ENCODE results near the gene MAG. TPM values are rescaled to one million over a fixed set of nuclear protein-coding genes. Genes with fewer than 3 reads are reported as not detected.

The MAG gene
- total and polyA plus RNA-seq, 3 donors from 2014 or later: 5.4 to 18.4 (median 10.8) TPM

- 85 to 86% methylated on average over 16 of the region's 16 CpGs for WGBS, 2 donors
- no peak for DNase-seq
- no peak overlapping the region for H3K27ac ChIP-seq
- H3K36me3 ChIP-seq (ENCODE audit: low read depth, missing control alignments): no peaks in the 10 kb centered on the region
- no peak for TF ChIP-seq POLR2A (IDR thresholded peaks at IDR 0.05)
- TF ChIP-seq, protein P1, sequence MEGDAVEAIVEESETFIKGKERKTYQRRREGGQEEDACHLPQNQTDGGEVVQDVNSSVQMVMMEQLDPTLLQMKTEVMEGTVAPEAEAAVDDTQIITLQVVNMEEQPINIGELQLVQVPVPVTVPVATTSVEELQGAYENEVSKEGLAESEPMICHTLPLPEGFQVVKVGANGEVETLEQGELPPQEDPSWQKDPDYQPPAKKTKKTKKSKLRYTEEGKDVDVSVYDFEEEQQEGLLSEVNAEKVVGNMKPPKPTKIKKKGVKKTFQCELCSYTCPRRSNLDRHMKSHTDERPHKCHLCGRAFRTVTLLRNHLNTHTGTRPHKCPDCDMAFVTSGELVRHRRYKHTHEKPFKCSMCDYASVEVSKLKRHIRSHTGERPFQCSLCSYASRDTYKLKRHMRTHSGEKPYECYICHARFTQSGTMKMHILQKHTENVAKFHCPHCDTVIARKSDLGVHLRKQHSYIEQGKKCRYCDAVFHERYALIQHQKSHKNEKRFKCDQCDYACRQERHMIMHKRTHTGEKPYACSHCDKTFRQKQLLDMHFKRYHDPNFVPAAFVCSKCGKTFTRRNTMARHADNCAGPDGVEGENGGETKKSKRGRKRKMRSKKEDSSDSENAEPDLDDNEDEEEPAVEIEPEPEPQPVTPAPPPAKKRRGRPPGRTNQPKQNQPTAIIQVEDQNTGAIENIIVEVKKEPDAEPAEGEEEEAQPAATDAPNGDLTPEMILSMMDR (IDR thresholded peaks at IDR 0.05): no peak
- intact Hi-C loops (cut with DNase I; ENCODE audit: low total_unique reads): no loop called here
- H3K9me3 ChIP-seq: no peaks in the 10 kb centered on the region
- no peak overlapping the region for H3K4me3 ChIP-seq
- H3K27me3 ChIP-seq: no peaks in the 10 kb centered on the region
- peaks cover 6% of the 10 kb centered on the region for H3K4me1 ChIP-seq
Measured at GRCh38 chr19:35272122-35272719, 19.7 kb upstream of the MAG start.

GRCh38 chr19:35272954-35273649, 18.9 kb upstream of the MAG start:
- 75 to 81% methylated on average over 10 of the region's 10 CpGs for WGBS, 2 donors
- TF ChIP-seq POLR2A (IDR thresholded peaks at IDR 0.05): no peak
- TF ChIP-seq, protein P1 (IDR thresholded peaks at IDR 0.05): no peak
- Histone ChIP-seq H3K27ac (no peak overlapping the region), H3K9me3 (no peaks in the 10 kb centered on the region), H3K4me1 (peaks cover 6% of the 10 kb centered on the region), H3K36me3 (ENCODE audit: low read depth, missing control alignments) (no peaks in the 10 kb centered on the region), H3K4me3 (no peak overlapping the region), H3K27me3 (no peaks in the 10 kb centered on the region)
- intact Hi-C loops (cut with DNase I; ENCODE audit: low total_unique reads): no loop called here
- DNase-seq: no peak

DNA sequence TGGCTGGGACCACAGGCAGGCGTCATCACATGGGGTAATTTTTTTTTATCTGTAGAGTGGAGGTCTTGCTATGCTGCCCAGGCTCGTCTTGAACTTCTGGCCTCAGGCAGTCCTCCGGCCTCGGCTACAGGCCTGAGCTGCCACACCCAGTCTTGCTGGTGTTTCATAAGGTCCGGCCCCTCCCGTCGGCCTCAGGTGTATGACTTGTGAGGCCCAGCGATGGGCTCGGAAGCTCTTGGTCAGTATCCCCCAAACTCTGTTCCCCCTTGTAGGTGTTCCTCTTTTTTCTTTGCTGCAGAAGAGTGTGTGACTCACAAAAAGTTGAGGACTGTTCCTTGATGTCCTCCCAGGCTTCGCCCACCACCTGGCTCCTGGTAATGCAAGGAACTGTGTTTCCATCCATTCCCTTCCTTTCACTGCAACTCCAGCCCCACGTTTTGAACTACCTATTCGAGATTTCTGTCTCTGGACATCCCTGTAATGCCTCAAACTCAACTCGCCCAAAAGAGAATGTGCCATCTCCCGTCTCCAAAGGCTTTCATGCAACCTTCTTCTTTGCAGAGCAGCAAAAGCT, 18.2 kb upstream of the MAG start:
- Histone ChIP-seq H3K4me3 (no peak overlapping the region), H3K9me3 (no peaks in the 10 kb centered on the region), H3K4me1 (peaks cover 6% of the 10 kb centered on the region), H3K27ac (no peak overlapping the region), H3K36me3 (ENCODE audit: low read depth, missing control alignments) (no peaks in the 10 kb centered on the region), H3K27me3 (no peaks in the 10 kb centered on the region)
- TF ChIP-seq, protein P1 (IDR thresholded peaks at IDR 0.05): no peak
- TF ChIP-seq POLR2A (IDR thresholded peaks at IDR 0.05): no peak
- WGBS, 2 donors: 73 to 89% methylated on average over 14 of the region's 14 CpGs
- intact Hi-C loops (cut with DNase I; ENCODE audit: low total_unique reads): no loop called here
- no peak for DNase-seq

- Histone ChIP-seq H3K4me1 (peaks cover 6% of the 10 kb centered on the region), H3K9me3 (no peaks in the 10 kb centered on the region), H3K36me3 (ENCODE audit: low read depth, missing control alignments) (no peaks in the 10 kb centered on the region), H3K4me3 (no peak overlapping the region), H3K27me3 (no peaks in the 10 kb centered on the region), H3K27ac (no peak overlapping the region)
- intact Hi-C loops (cut with DNase I; ENCODE audit: low total_unique reads): no loop called here
- WGBS, 2 donors: 77 to 85% methylated on average over 5 of the region's 5 CpGs
- no peak for DNase-seq
- TF ChIP-seq, protein P1 (IDR thresholded peaks at IDR 0.05): no peak
- no peak for TF ChIP-seq POLR2A (IDR thresholded peaks at IDR 0.05)
Measured at GRCh38 chr19:35274323-35274722, 17.6 kb upstream of the MAG start.
